Measurements from ENCODE around the gene HHAT.

DNA sequence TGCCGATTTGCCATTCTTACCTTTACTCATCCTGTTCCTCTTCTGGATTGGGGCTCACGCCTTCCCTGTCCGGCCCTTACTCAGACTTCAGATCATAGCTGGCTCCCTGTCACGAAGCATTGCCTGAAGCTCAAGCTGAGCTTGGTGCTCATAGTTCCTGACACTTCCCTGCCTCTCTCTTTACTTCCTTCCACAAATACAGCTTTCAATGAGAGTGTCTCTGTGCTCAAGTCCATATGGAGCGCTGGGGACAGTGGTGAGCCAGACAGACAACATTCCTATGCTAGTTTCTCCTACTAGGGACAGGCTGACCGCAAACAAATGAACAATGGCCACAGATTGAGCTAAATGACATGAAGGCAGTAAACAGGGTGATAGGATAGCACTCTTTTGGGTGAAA lies 38.1 kb downstream of the HHAT start:
- TF ChIP-seq, protein P1, sequence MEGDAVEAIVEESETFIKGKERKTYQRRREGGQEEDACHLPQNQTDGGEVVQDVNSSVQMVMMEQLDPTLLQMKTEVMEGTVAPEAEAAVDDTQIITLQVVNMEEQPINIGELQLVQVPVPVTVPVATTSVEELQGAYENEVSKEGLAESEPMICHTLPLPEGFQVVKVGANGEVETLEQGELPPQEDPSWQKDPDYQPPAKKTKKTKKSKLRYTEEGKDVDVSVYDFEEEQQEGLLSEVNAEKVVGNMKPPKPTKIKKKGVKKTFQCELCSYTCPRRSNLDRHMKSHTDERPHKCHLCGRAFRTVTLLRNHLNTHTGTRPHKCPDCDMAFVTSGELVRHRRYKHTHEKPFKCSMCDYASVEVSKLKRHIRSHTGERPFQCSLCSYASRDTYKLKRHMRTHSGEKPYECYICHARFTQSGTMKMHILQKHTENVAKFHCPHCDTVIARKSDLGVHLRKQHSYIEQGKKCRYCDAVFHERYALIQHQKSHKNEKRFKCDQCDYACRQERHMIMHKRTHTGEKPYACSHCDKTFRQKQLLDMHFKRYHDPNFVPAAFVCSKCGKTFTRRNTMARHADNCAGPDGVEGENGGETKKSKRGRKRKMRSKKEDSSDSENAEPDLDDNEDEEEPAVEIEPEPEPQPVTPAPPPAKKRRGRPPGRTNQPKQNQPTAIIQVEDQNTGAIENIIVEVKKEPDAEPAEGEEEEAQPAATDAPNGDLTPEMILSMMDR (optimal IDR thresholded peaks at IDR 0.05 in 1 of 3, IDR thresholded peaks at IDR 0.05 in 1 of 3, conservative IDR thresholded peaks at IDR 0.05 in 1 of 3; ENCODE audit: extremely low read depth in 1 of 3, insufficient read depth in 2 of 3, low read length in 3 of 3), result no peak
- no peak for TF ChIP-seq EZH2 (IDR thresholded peaks at IDR 0.05; ENCODE audit: low read length)
